ENCODE measurements around the gene SIGLEC9.

- TF ChIP-seq CTCF (tag by site-specific recombination; IDR thresholded peaks at IDR 0.05) (no peak), ZNF354C (tag by site-specific recombination; IDR thresholded peaks at IDR 0.05; ENCODE audit: borderline replicate concordance, low read depth) (no peak), ZNF114 (tag by site-specific recombination; IDR thresholded peaks at IDR 0.05) (no peak), IKZF3 (tag by site-specific recombination; IDR thresholded peaks at IDR 0.05) (no peak), ZBTB21 (tag by site-specific recombination; IDR thresholded peaks at IDR 0.05) (no peak), MYNN (tag by site-specific recombination; IDR thresholded peaks at IDR 0.05; ENCODE audit: borderline replicate concordance) (no peak), ZNF24 (tag by site-specific recombination; IDR thresholded peaks at IDR 0.05) (no peak), ZNF138 (tag by site-specific recombination; IDR thresholded peaks at IDR 0.05; ENCODE audit: borderline replicate concordance) (no peak), ZNF549 (tag by site-specific recombination; IDR thresholded peaks at IDR 0.05) (no peak), ZSCAN23 (tag by site-specific recombination; IDR thresholded peaks at IDR 0.05) (no peak), ZFP37 (tag by site-specific recombination; IDR thresholded peaks at IDR 0.05) (no peak), ZNF510 (tag by site-specific recombination; IDR thresholded peaks at IDR 0.05; ENCODE audit: insufficient replicate concordance) (no peak)
- TF ChIP-seq, protein P1, sequence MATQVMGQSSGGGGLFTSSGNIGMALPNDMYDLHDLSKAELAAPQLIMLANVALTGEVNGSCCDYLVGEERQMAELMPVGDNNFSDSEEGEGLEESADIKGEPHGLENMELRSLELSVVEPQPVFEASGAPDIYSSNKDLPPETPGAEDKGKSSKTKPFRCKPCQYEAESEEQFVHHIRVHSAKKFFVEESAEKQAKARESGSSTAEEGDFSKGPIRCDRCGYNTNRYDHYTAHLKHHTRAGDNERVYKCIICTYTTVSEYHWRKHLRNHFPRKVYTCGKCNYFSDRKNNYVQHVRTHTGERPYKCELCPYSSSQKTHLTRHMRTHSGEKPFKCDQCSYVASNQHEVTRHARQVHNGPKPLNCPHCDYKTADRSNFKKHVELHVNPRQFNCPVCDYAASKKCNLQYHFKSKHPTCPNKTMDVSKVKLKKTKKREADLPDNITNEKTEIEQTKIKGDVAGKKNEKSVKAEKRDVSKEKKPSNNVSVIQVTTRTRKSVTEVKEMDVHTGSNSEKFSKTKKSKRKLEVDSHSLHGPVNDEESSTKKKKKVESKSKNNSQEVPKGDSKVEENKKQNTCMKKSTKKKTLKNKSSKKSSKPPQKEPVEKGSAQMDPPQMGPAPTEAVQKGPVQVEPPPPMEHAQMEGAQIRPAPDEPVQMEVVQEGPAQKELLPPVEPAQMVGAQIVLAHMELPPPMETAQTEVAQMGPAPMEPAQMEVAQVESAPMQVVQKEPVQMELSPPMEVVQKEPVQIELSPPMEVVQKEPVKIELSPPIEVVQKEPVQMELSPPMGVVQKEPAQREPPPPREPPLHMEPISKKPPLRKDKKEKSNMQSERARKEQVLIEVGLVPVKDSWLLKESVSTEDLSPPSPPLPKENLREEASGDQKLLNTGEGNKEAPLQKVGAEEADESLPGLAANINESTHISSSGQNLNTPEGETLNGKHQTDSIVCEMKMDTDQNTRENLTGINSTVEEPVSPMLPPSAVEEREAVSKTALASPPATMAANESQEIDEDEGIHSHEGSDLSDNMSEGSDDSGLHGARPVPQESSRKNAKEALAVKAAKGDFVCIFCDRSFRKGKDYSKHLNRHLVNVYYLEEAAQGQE (tag by site-specific recombination; IDR thresholded peaks at IDR 0.05) = no peak
Observed at GRCh38 chr19:51128227-51128626, 3.5 kb downstream of the SIGLEC9 start.

Measured in HEK293 (cell line).